ENCODE results near the gene SLC9A7.

SLC9A7 gene

DNA sequence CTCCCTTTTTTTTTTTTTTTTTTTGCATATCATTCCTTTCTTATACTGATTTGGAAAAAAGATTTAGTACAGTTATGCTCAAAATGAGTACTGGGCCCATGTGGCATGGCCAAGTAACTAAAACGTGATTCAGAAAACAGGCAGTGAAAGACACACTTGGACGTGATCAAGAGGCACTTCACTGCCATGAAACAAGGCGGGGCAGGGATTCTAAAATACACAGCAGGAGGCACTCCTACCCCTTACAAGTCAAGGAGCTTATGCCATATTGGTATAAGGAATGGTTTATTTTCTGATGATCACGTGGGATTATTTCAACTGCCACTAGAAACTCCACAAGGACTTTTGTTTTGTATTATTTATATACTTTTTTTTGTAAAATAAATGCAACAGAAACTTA lies 113.3 kb downstream of the SLC9A7 start:
- H3K4me3 ChIP-seq (ENCODE audit: low read depth, low read length), result no peak overlapping the region
- no peak for TF ChIP-seq CTCF (IDR thresholded peaks at IDR 0.05; ENCODE audit: insufficient read depth, low read depth, low read length, missing control alignments)
- no peak for DNase-seq (ENCODE audit: low read depth)

- TF ChIP-seq CTCF (IDR thresholded peaks at IDR 0.05; ENCODE audit: insufficient read depth, low read depth, low read length, missing control alignments), result no peak
- no peak for DNase-seq (ENCODE audit: low read depth)
- H3K4me3 ChIP-seq (ENCODE audit: low read depth, low read length), result no peak overlapping the region
Observed at GRCh38 chrX:46643636-46644035, 115.3 kb downstream of the SLC9A7 start.

- no peak overlapping the region for H3K4me3 ChIP-seq (ENCODE audit: low read depth, low read length)
- DNase-seq (ENCODE audit: low read depth), result peak; percentile 47
- peak; percentile 10 for TF ChIP-seq CTCF (IDR thresholded peaks at IDR 0.05; ENCODE audit: insufficient read depth, low read depth, low read length, missing control alignments)
Observed at GRCh38 chrX:46642145-46642544, 116.8 kb downstream of the SLC9A7 start.

DNA sequence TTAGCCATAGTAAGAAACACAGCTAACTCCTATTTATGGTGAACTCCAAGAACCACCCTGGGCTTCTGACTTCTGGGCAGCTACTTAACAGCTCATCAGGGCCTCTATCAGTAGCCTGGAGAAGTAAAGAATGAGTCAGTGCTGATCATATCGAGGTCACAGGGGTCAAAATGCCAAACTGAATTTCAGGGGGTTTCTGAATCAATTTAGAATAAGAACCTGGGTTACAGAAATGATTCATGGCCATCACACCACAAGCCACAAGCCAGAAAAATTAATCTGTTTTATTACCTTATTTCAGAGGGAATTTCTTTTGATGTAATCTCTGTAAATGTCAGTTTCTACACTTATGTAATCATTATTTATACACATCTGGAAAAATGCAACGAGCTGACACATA lies 121.0 kb downstream of the SLC9A7 start:
- TF ChIP-seq CTCF (IDR thresholded peaks at IDR 0.05; ENCODE audit: insufficient read depth, low read depth, low read length, missing control alignments), result no peak
- peak; percentile 77 for DNase-seq (ENCODE audit: low read depth)
- no peak overlapping the region for H3K4me3 ChIP-seq (ENCODE audit: low read depth, low read length)

DNA sequence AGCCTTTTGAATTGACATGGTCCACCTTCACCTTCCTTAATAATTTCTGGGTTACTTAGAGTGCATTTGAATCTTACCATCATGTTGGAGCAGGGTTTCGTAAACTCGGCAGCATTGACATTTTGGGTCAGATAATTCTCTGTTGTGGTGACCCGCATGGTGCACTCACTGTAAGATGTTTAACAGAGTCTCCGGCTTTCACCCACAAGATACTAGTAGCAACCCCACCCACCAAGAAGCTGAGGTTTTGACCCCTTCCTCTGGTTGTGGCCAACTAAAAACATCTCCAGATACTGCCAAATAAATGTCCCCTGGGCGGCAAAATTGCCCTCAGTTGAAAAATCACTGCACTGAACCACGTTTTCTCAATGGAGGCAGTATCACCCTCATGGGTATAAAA lies 122.7 kb downstream of the SLC9A7 start:
- H3K4me3 ChIP-seq (ENCODE audit: low read depth, low read length), result no peak overlapping the region
- no peak for DNase-seq (ENCODE audit: low read depth)
- TF ChIP-seq CTCF (IDR thresholded peaks at IDR 0.05; ENCODE audit: insufficient read depth, low read depth, low read length, missing control alignments), result no peak

DNA sequence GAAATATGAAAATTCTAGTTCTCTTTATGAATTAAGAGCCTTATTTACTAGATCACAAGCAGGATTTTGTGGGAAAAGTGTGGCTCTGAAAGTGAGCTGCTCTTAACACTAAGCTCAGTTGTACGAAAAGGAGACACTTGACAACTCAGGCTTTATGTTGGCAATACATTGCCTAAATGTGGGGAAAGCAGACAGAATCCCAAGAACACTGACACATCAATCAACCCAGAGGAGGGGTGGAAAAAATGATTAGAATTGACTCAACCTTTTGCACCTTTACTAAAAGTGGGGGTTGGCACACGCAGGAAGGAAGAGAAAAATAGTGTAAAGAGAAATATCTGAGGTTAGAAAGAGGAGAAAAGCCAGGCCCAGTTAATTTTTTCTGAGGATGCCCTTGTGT lies 123.7 kb downstream of the SLC9A7 start:
- no peak for TF ChIP-seq CTCF (IDR thresholded peaks at IDR 0.05; ENCODE audit: insufficient read depth, low read depth, low read length, missing control alignments)
- H3K4me3 ChIP-seq (ENCODE audit: low read depth, low read length), result no peak overlapping the region
- no peak for DNase-seq (ENCODE audit: low read depth)

DNA sequence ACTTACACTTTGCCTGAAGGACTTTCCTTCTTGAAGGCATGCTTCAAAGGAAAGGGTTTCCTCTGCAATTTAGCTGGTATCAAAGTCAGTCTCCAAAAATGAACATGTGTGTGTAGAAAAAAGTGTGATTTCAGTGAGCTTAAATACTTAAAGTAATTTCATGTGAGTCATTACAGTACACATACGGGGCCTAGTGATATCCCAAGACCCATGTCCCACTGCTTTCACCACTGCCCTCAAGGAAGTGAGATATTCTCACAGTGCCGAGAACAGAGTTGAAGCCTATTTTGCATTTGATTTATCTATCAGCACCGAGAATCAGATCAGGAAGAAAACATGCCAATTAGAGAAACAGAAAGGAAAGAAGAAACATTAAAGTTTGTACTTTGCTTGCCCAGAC lies 124.3 kb downstream of the SLC9A7 start:
- no peak overlapping the region for H3K4me3 ChIP-seq (ENCODE audit: low read depth, low read length)
- peak; percentile 75 for DNase-seq (ENCODE audit: low read depth)
- TF ChIP-seq CTCF (IDR thresholded peaks at IDR 0.05; ENCODE audit: insufficient read depth, low read depth, low read length, missing control alignments), result no peak
